ENCODE measurements around the gene MID1.

Gene MID1

DNA sequence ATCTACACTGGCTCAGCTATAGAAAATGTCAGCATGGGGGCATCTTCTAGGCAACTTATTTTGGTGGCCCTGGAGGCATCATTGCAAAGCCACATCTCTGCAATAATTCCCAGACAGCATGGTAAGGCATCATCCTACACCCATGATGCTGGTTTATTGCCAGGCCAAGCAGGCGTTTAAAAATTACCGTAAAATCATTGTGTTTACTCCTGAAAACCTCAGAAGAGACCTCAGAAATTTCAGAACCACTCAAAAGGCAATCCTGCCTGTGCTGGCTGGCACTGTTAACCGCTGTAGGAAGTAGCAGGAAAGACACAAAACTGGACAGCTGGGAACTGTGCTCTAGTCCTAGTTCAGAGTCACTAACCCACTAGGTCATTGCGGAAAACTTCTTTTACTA, 63.2 kb downstream of the MID1 start:
- Histone ChIP-seq H3K27me3 (ENCODE audit: control insufficient read depth, insufficient read depth, low read length) (no peaks in the 10 kb centered on the region), H3K36me3 (ENCODE audit: control insufficient read depth, insufficient read depth, low read length) (no peaks in the 10 kb centered on the region), H3K4me3 (ENCODE audit: low read length) (no peak overlapping the region), H3K9me3 (ENCODE audit: control insufficient read depth, insufficient read depth, low read length) (no peaks in the 10 kb centered on the region), H3K27ac (ENCODE audit: low read length) (no peak overlapping the region), H3K4me1 (ENCODE audit: control insufficient read depth, insufficient read depth, low read length) (no peaks in the 10 kb centered on the region)
- DNase-seq (ENCODE audit: low read depth, low spot score) = no peak
- WGBS (ENCODE audit: insufficient coverage, insufficient read length) = no CpG with 5 or more reads among the region's 4 CpGs

DNA sequence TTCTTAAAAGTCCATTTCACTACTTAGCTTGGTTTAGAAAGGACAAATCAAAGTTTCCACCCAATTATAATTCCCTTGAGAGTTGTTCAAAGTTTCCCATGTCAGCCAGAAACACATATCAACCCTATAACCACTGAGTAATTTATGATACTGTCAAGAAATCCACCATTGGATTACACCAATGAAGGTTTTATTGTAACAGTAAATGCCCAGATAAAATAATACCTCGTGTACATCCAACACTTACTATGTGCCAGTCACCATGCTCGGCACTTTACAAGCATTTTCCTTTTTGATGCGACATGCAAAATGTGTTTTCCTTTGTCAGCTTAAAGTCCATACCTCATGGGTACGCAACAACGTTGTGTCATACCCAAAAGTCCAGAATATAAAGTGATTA, 64.0 kb downstream of the MID1 start:
- Histone ChIP-seq H3K36me3 (ENCODE audit: control insufficient read depth, insufficient read depth, low read length) (no peaks in the 10 kb centered on the region), H3K4me1 (ENCODE audit: control insufficient read depth, insufficient read depth, low read length) (no peaks in the 10 kb centered on the region), H3K4me3 (ENCODE audit: low read length) (no peak overlapping the region), H3K27ac (ENCODE audit: low read length) (no peak overlapping the region), H3K27me3 (ENCODE audit: control insufficient read depth, insufficient read depth, low read length) (no peaks in the 10 kb centered on the region), H3K9me3 (ENCODE audit: control insufficient read depth, insufficient read depth, low read length) (no peaks in the 10 kb centered on the region)
- no CpG with 5 or more reads among the region's 5 CpGs for WGBS (ENCODE audit: insufficient coverage, insufficient read length)
- DNase-seq (ENCODE audit: low read depth, low spot score) = no peak

- WGBS (ENCODE audit: insufficient coverage, insufficient read length) = no CpG with 5 or more reads among the region's 4 CpGs
- Histone ChIP-seq H3K27me3 (ENCODE audit: control insufficient read depth, insufficient read depth, low read length) (no peaks in the 10 kb centered on the region), H3K4me3 (ENCODE audit: low read length) (no peak overlapping the region), H3K9me3 (ENCODE audit: control insufficient read depth, insufficient read depth, low read length) (no peaks in the 10 kb centered on the region), H3K36me3 (ENCODE audit: control insufficient read depth, insufficient read depth, low read length) (no peaks in the 10 kb centered on the region), H3K4me1 (ENCODE audit: control insufficient read depth, insufficient read depth, low read length) (no peaks in the 10 kb centered on the region), H3K27ac (ENCODE audit: low read length) (no peak overlapping the region)
- no peak for DNase-seq (ENCODE audit: low read depth, low spot score)
Observed at GRCh38 chrX:10555846-10556245, 64.5 kb downstream of the MID1 start.

DNA sequence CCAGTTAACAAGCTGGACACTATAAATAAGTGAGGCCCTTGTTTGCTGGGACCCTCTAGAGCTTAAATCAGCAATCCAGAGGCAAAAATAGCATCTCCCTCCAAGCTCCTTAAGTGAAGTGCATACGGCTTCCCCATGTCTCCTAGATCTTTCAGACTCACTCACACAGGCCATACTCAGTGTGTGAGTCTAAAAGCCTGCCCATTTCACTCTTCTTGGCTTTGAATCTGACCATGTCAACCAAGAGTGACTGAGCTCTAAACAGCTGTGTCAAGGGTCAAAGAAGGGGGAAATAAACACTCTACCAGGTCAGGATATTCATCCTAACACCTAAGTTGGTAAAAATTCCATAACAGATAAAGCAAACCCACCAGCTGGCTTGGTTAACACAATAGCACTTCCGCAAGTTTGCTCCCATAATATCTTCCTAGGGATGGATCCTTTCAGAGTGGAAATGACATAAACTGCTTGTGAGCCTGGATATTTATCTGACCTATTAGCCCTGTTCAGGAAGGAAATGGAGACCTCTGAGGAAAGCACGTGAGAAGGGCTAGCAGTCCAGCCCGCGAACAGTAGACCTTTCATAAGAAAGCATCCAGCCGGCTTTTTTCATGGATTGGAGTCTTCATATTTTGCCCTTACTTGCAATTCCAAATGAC, 65.6 kb downstream of the MID1 start:
- H3K36me3 ChIP-seq (ENCODE audit: control insufficient read depth, insufficient read depth, low read length) = no peaks in the 10 kb centered on the region
- no peaks in the 10 kb centered on the region for H3K9me3 ChIP-seq (ENCODE audit: control insufficient read depth, insufficient read depth, low read length)
- no CpG with 5 or more reads among the region's 6 CpGs for WGBS (ENCODE audit: insufficient coverage, insufficient read length)
- H3K27me3 ChIP-seq (ENCODE audit: control insufficient read depth, insufficient read depth, low read length) = no peaks in the 10 kb centered on the region
- DNase-seq (ENCODE audit: low read depth, low spot score) = no peak
- H3K4me3 ChIP-seq (ENCODE audit: low read length) = no peak overlapping the region
- no peak overlapping the region for H3K27ac ChIP-seq (ENCODE audit: low read length)
- no peaks in the 10 kb centered on the region for H3K4me1 ChIP-seq (ENCODE audit: control insufficient read depth, insufficient read depth, low read length)

DNA sequence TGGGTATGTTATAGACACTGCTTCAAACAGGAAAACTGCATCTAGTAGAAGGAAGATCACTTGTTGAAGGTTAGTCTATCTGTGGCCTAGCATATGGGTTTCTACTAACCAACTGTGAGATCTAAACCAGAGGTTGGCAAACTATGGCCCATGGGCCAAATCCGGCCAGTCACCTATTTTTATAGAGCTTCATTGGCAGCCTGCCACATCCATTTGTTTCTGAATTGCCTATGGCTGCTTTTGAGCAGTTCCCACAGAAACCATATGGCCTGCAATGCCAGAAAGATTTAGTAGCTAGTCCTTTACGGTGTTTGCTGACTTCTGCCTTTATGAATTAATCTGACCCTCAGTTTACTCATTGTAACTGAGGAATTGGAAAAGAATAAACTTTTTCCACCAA, 71.1 kb downstream of the MID1 start:
- Histone ChIP-seq H3K9me3 (ENCODE audit: control insufficient read depth, insufficient read depth, low read length) (no peaks in the 10 kb centered on the region), H3K4me3 (ENCODE audit: low read length) (no peak overlapping the region), H3K27ac (ENCODE audit: low read length) (no peak overlapping the region), H3K36me3 (ENCODE audit: control insufficient read depth, insufficient read depth, low read length) (no peaks in the 10 kb centered on the region), H3K27me3 (ENCODE audit: control insufficient read depth, insufficient read depth, low read length) (no peaks in the 10 kb centered on the region), H3K4me1 (ENCODE audit: control insufficient read depth, insufficient read depth, low read length) (peaks cover 1% of the 10 kb centered on the region; the same call in 1 of the 2 replicates)
- WGBS (ENCODE audit: insufficient coverage, insufficient read length) = no CpG with 5 or more reads among the region's 2 CpGs
- no peak for DNase-seq (ENCODE audit: low read depth, low spot score)

GRCh38 chrX:10548688-10549087, 71.7 kb downstream of the MID1 start:
- no peak overlapping the region for H3K4me3 ChIP-seq (ENCODE audit: low read length)
- WGBS (ENCODE audit: insufficient coverage, insufficient read length) = no CpG with 5 or more reads among the region's 2 CpGs
- no peak for DNase-seq (ENCODE audit: low read depth, low spot score)
- no peak overlapping the region for H3K27ac ChIP-seq (ENCODE audit: low read length)
- no peaks in the 10 kb centered on the region for H3K27me3 ChIP-seq (ENCODE audit: control insufficient read depth, insufficient read depth, low read length)
- H3K36me3 ChIP-seq (ENCODE audit: control insufficient read depth, insufficient read depth, low read length) = no peaks in the 10 kb centered on the region
- peaks cover 1% of the 10 kb centered on the region; the same call in 1 of the 2 replicates for H3K4me1 ChIP-seq (ENCODE audit: control insufficient read depth, insufficient read depth, low read length)
- H3K9me3 ChIP-seq (ENCODE audit: control insufficient read depth, insufficient read depth, low read length) = no peaks in the 10 kb centered on the region

- no peaks in the 10 kb centered on the region for H3K36me3 ChIP-seq (ENCODE audit: control insufficient read depth, insufficient read depth, low read length)
- no peak overlapping the region for H3K4me3 ChIP-seq (ENCODE audit: low read length)
- no peaks in the 10 kb centered on the region for H3K27me3 ChIP-seq (ENCODE audit: control insufficient read depth, insufficient read depth, low read length)
- no peak overlapping the region for H3K27ac ChIP-seq (ENCODE audit: low read length)
- no peak for DNase-seq (ENCODE audit: low read depth, low spot score)
- no CpG with 5 or more reads among the region's 1 CpG for WGBS (ENCODE audit: insufficient coverage, insufficient read length)
- no peaks in the 10 kb centered on the region for H3K9me3 ChIP-seq (ENCODE audit: control insufficient read depth, insufficient read depth, low read length)
- H3K4me1 ChIP-seq (ENCODE audit: control insufficient read depth, insufficient read depth, low read length) = peaks cover 1% of the 10 kb centered on the region; the same call in 1 of the 2 replicates
Observed at GRCh38 chrX:10545882-10546281, 74.5 kb downstream of the MID1 start.

DNA sequence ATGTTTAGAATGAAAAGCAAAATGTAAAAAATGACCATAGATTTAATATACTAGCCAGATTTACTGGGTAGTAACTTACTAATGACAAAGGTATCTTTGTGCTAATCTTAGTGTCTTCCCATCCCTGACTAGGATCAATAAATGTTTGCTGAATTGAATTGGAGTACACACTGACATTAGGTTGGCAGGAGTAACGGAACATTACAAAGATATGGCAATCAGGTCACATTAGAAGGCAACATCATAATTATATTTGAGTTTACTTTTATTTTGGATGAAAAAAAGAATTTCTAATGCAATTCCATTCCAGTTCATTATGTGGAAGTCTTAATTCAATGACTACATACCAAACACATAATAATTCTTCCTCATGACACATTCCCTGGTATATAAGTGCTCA, 77.8 kb downstream of the MID1 start:
- Histone ChIP-seq H3K4me1 (ENCODE audit: control insufficient read depth, insufficient read depth, low read length) (no peaks in the 10 kb centered on the region), H3K27me3 (ENCODE audit: control insufficient read depth, insufficient read depth, low read length) (no peaks in the 10 kb centered on the region), H3K9me3 (ENCODE audit: control insufficient read depth, insufficient read depth, low read length) (no peaks in the 10 kb centered on the region), H3K4me3 (ENCODE audit: low read length) (no peak overlapping the region), H3K27ac (ENCODE audit: low read length) (no peak overlapping the region), H3K36me3 (ENCODE audit: control insufficient read depth, insufficient read depth, low read length) (no peaks in the 10 kb centered on the region)
- DNase-seq (ENCODE audit: low read depth, low spot score) = no peak
- no CpG with 5 or more reads among the region's 1 CpG for WGBS (ENCODE audit: insufficient coverage, insufficient read length)

DNA sequence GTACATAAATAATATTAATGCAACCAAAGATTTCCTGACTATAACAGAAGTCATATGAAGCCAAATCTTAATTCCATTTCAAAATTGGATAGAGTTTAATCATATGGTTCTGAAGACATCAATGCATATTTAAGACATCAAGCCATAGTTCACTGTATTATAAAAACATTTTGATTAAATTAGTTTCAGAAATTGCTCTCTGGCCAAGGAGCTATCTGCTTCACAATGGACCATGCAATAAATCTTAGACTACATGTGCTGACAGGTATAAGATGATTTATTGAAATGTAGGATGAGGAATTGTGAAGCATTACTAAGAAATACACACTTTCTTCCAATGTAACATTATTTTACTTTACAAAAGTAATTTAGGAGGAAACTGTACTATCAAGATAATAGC, 81.6 kb downstream of the MID1 start:
- Histone ChIP-seq H3K4me1 (ENCODE audit: control insufficient read depth, insufficient read depth, low read length) (no peaks in the 10 kb centered on the region), H3K36me3 (ENCODE audit: control insufficient read depth, insufficient read depth, low read length) (no peaks in the 10 kb centered on the region), H3K27me3 (ENCODE audit: control insufficient read depth, insufficient read depth, low read length) (no peaks in the 10 kb centered on the region), H3K27ac (ENCODE audit: low read length) (no peak overlapping the region), H3K4me3 (ENCODE audit: low read length) (no peak overlapping the region), H3K9me3 (ENCODE audit: control insufficient read depth, insufficient read depth, low read length) (no peaks in the 10 kb centered on the region)
- no peak for DNase-seq (ENCODE audit: low read depth, low spot score)

DNA sequence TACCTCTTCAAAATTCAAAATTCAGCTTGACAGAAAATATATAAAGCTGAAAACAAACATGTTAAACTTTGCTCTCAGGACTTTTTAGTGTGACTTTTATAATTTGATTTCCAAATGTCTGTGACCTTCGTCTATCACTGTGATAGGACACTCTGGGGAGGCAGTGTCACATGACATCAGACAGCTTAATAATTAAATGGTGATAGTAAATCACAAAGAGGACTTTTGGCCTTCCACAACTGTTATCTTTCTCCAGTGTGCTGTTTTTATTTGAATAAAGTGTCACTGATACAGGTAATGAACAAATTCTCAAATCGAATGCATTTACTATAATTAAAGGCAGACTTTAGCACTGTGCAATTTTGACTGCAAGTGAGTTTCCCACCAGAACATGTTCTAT, 83.1 kb downstream of the MID1 start:
- WGBS (ENCODE audit: insufficient coverage, insufficient read length) = no CpG with 5 or more reads among the region's 2 CpGs
- Histone ChIP-seq H3K9me3 (ENCODE audit: control insufficient read depth, insufficient read depth, low read length) (no peaks in the 10 kb centered on the region), H3K4me1 (ENCODE audit: control insufficient read depth, insufficient read depth, low read length) (no peaks in the 10 kb centered on the region)

DNA sequence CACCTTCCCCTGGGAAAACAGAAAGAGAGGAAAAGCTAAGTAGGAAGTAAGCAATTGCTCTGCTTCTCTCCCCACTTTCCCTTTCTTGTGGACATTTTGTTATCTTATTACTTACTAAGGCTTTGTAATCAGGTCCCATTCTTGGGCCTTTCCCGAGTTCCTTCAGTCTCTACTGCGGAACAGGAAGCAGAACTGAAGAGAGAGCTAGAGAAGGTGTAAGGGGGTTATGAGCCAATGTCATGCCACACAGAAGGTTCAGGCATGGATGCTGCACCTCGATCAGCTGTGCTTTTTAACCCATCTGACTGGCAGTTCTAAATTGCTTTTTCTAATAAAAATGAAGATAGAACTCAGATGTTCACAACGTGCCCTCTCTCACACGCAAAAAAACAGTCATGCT, 83.6 kb downstream of the MID1 start:
- WGBS (ENCODE audit: insufficient coverage, insufficient read length) = no CpG with 5 or more reads among the region's 5 CpGs
- Histone ChIP-seq H3K27me3 (ENCODE audit: control insufficient read depth, insufficient read depth, low read length) (no peaks in the 10 kb centered on the region), H3K4me1 (ENCODE audit: control insufficient read depth, insufficient read depth, low read length) (no peaks in the 10 kb centered on the region), H3K9me3 (ENCODE audit: control insufficient read depth, insufficient read depth, low read length) (no peaks in the 10 kb centered on the region), H3K36me3 (ENCODE audit: control insufficient read depth, insufficient read depth, low read length) (no peaks in the 10 kb centered on the region), H3K27ac (ENCODE audit: low read length) (no peak overlapping the region), H3K4me3 (ENCODE audit: low read length) (no peak overlapping the region)
- no peak for DNase-seq (ENCODE audit: low read depth, low spot score)

More for the DNA sequence above, 83.1 kb downstream of the MID1 start:
- no peak for DNase-seq (ENCODE audit: low read depth, low spot score)
- Histone ChIP-seq H3K4me3 (ENCODE audit: low read length) (no peak overlapping the region), H3K27ac (ENCODE audit: low read length) (no peak overlapping the region), H3K27me3 (ENCODE audit: control insufficient read depth, insufficient read depth, low read length) (no peaks in the 10 kb centered on the region), H3K36me3 (ENCODE audit: control insufficient read depth, insufficient read depth, low read length) (no peaks in the 10 kb centered on the region)

Data from iPS DF 6.9 (cell line).